HK-2 (cell line): ENCODE measurements around the gene ANO8.
"Not testable (repeated sequence)": the region's sequence is repeated elsewhere in the genome, so short reads cannot be mapped to it uniquely, and the experiment has no call there.

Experiments
- DNase-seq: peaks from one replicate; pipeline ENCODE4 v3.0.0-alpha.2; 2018; ENCODE audit not compliant: unreplicated experiment

ANO8 gene

GRCh38 chr19:17309965-17310461 lies 24.6 kb downstream of the ANO8 start:
- DNase-seq: no peak

GRCh38 chr19:17309198-17309964 lies 25.3 kb downstream of the ANO8 start, which contains the start of gene DDA1:
DDA1 (plus strand) TSS chr19:17309563; CDS start chr19:17309655, 92 bp downstream.
- DNase-seq: peak; percentile 98

GRCh38 chr19:17307876-17308377 lies 26.7 kb downstream of the ANO8 start:
- DNase-seq: no peak

- no peak for DNase-seq
These were observed 28.4 kb downstream of the ANO8 start for GRCh38 chr19:17306285-17306714.

GRCh38 chr19:17305517-17306284 lies 29.0 kb downstream of the ANO8 start, which contains the start of gene MRPL34:
MRPL34 (plus strand) TSS chr19:17305872; CDS start chr19:17305893, 21 bp downstream.
- DNase-seq: peak; percentile 99

GRCh38 chr19:17305216-17305516 lies 29.5 kb downstream of the ANO8 start:
- DNase-seq: no peak

- no peak for DNase-seq
These were observed 30.1 kb downstream of the ANO8 start for GRCh38 chr19:17304386-17305215.

- DNase-seq: no peak
These were observed 30.8 kb downstream of the ANO8 start for GRCh38 chr19:17303940-17304267.

- DNase-seq: peak; percentile 97
These were observed 31.3 kb downstream of the ANO8 start, which contains the start of gene ABHD8 for GRCh38 chr19:17303167-17303939. ABHD8 (minus strand) TSS chr19:17303425; CDS start chr19:17301616, 1,809 bp downstream.

- DNase-seq: no peak
These were observed 32.1 kb downstream of the ANO8 start for GRCh38 chr19:17302391-17303166.

- DNase-seq: no peak
These were observed 33.5 kb downstream of the ANO8 start for GRCh38 chr19:17300992-17301619.

GRCh38 chr19:17296976-17297375 lies 37.7 kb downstream of the ANO8 start:
- no peak for DNase-seq

- DNase-seq: peak; percentile 55
These were observed 38.4 kb downstream of the ANO8 start for GRCh38 chr19:17296273-17296672.

- not testable (repeated sequence) for DNase-seq
These were observed 39.1 kb downstream of the ANO8 start for GRCh38 chr19:17295551-17295950.

GRCh38 chr19:17294051-17294891 lies 40.4 kb downstream of the ANO8 start:
- no peak for DNase-seq

GRCh38 chr19:17293605-17294004 lies 41.0 kb downstream of the ANO8 start:
- DNase-seq: no peak

GRCh38 chr19:17292301-17293074 lies 42.2 kb downstream of the ANO8 start:
- DNase-seq: peak; percentile 18

- DNase-seq: no peak
These were observed 45.2 kb downstream of the ANO8 start for GRCh38 chr19:17289489-17289888.
